CD4-positive, CD25-positive, alpha-beta regulatory T cell (primary cell): ENCODE measurements around the gene PRSS8. TPM values are rescaled to one million over a fixed set of nuclear protein-coding genes. Genes with fewer than 3 reads are reported as not detected.
A peak's percentile ranks its signal among the peaks of the same experiment; 100 is the strongest.
"Not testable (repeated sequence)": the region's sequence is repeated elsewhere in the genome, so short reads cannot be mapped to it uniquely, and the experiment has no call there.

Source experiments
- ATAC-seq, 2 donors: fragments of 150-1000 bp; cut with Tn5 transposase; one replicate each; pipeline ENCODE4 v1.10.0; 2021; ENCODE audit warnings: low read depth in 2 of 2, moderate number of reproducible peaks in 2 of 2, moderate library complexity in 1 of 2
- DNase-seq, 3 donors: peaks; one replicate each; pipeline versions ENCODE4 v3.0.0 to v3.0.0-alpha.2; 2012 to 2022; ENCODE audit warnings: mixed read lengths in 1 of 3
- H3K27ac ChIP-seq: one replicate; pipeline ENCODE4 v1.7.0; 2013; ENCODE audit warnings: mild to moderate bottlenecking, low read length; ENCODE audit not compliant: insufficient read depth, poor library complexity, severe bottlenecking
- H3K27me3 ChIP-seq: one replicate; pipeline ENCODE4 v1.7.0; 2013; ENCODE audit warnings: low read length; ENCODE audit not compliant: control insufficient read depth, insufficient read depth
- H3K36me3 ChIP-seq: one replicate; pipeline ENCODE4 v1.7.0; 2013; ENCODE audit warnings: mild to moderate bottlenecking, low read length, moderate library complexity; ENCODE audit not compliant: control insufficient read depth, insufficient read depth
- H3K4me1 ChIP-seq: 2 replicates; pipeline ENCODE4 v1.7.0; 2013; ENCODE audit warnings: mild to moderate bottlenecking, low read length; ENCODE audit not compliant: insufficient read depth, control insufficient read depth, poor library complexity, severe bottlenecking
- H3K4me3 ChIP-seq: one replicate; pipeline ENCODE4 v1.7.0; 2013; ENCODE audit warnings: low read depth, mild to moderate bottlenecking, low read length, moderate library complexity
- H3K9me3 ChIP-seq, 2 experiments: 1 replicate in 1 of 2; 2 replicates in 1 of 2; pipeline ENCODE4 v1.7.0; 2013; ENCODE audit warnings: low read length in 2 of 2, mild to moderate bottlenecking in 1 of 2, moderate library complexity in 1 of 2; ENCODE audit not compliant: control insufficient read depth in 2 of 2
- H3K27ac Mint-ChIP-seq, 3 donors: one replicate each; pipeline ENCODE4 v1.8.0; 2020 to 2022; ENCODE audit warnings: mild to moderate bottlenecking in 3 of 3, mixed read lengths in 3 of 3, moderate library complexity in 2 of 3
- H3K27me3 Mint-ChIP-seq: one replicate; pipeline ENCODE4 v1.8.0; 2022; ENCODE audit warnings: mild to moderate bottlenecking, mixed read lengths
- H3K36me3 Mint-ChIP-seq: one replicate; pipeline ENCODE4 v1.8.0; 2020; ENCODE audit warnings: mixed read lengths
- H3K4me1 Mint-ChIP-seq, 4 donors: one replicate each; pipeline ENCODE4 v1.8.0; 2020 to 2022; ENCODE audit warnings: mixed read lengths in 4 of 4, mild to moderate bottlenecking in 1 of 4
- H3K4me3 Mint-ChIP-seq, 4 donors: one replicate each; pipeline ENCODE4 v1.8.0; 2020 to 2022; ENCODE audit warnings: mild to moderate bottlenecking in 4 of 4, mixed read lengths in 4 of 4, moderate library complexity in 3 of 4
- H3K9me3 Mint-ChIP-seq, 7 donors: one replicate each; pipeline ENCODE4 v1.8.0; 2020 to 2022; ENCODE audit warnings: mixed read lengths in 7 of 7, mild to moderate bottlenecking in 3 of 7, moderate library complexity in 2 of 7
- polyA plus RNA-seq, 4 donors: library from polyadenylated mRNA; unstranded; fragments of 300-500 nt; fragmentation: Illumina TruSeq; gene quantifications; one replicate each; pipeline ENCODE4 v1.2.3, GENCODE V29; 2021
- total RNA-seq: library from RNA; stranded (reverse); gene quantifications from one replicate; pipeline ENCODE4 v1.2.3, GENCODE V29; 2022

The PRSS8 gene
- total and polyA plus RNA-seq, 5 donors from 2014 or later = not detected

- H3K27me3 Mint-ChIP-seq = peaks cover 16% of the 10 kb centered on the region
- Histone ChIP-seq H3K4me3 (no peak within 1 kb of the TSS), H3K36me3 (no peaks in the 10 kb centered on the region), H3K27me3 (no peaks in the 10 kb centered on the region), H3K9me3 (no peaks in the 10 kb centered on the region), H3K27ac (no peak within 1 kb of the TSS), H3K4me1 (no peaks in the 10 kb centered on the region)
- H3K27ac Mint-ChIP-seq = no peak within 1 kb of the TSS
- H3K4me1 Mint-ChIP-seq = peaks cover 0 to 3% (median 0%) of the 10 kb centered on the region in 4 donors
- DNase-seq (no peak), ATAC-seq (no peak)
- no peaks in the 10 kb centered on the region for H3K36me3 Mint-ChIP-seq
- H3K9me3 Mint-ChIP-seq = no peaks in the 10 kb centered on the region
- no peak within 1 kb of the TSS for H3K4me3 Mint-ChIP-seq
These were observed 14.7 kb upstream of the PRSS8 start, which contains the start of gene PRSS36 for GRCh38 chr16:31149894-31150890. PRSS36 (minus strand) TSS chr16:31150066; CDS start chr16:31150035, 31 bp downstream.

GRCh38 chr16:31149332-31149731 lies 13.8 kb upstream of the PRSS8 start:
- DNase-seq (no peak), ATAC-seq (no peak)
- Mint-ChIP-seq H3K27me3 (peaks cover 10% of the 10 kb centered on the region), H3K36me3 (no peaks in the 10 kb centered on the region), H3K4me1 (peaks cover 0 to 3% (median 0%) of the 10 kb centered on the region in 4 donors), H3K4me3 (no peak overlapping the region), H3K27ac (no peak overlapping the region), H3K9me3 (no peaks in the 10 kb centered on the region)
- Histone ChIP-seq H3K27ac (no peak overlapping the region), H3K27me3 (no peaks in the 10 kb centered on the region), H3K4me1 (no peaks in the 10 kb centered on the region), H3K9me3 (no peaks in the 10 kb centered on the region), H3K36me3 (no peaks in the 10 kb centered on the region), H3K4me3 (no peak overlapping the region)

- H3K27ac Mint-ChIP-seq = no peak overlapping the region
- Histone ChIP-seq H3K27ac (no peak overlapping the region), H3K4me3 (no peak overlapping the region), H3K4me1 (no peaks in the 10 kb centered on the region), H3K9me3 (no peaks in the 10 kb centered on the region), H3K36me3 (no peaks in the 10 kb centered on the region), H3K27me3 (no peaks in the 10 kb centered on the region)
- peaks cover 0 to 7% (median under 1%) of the 10 kb centered on the region in 4 donors for H3K4me1 Mint-ChIP-seq
- H3K27me3 Mint-ChIP-seq = peaks cover 12% of the 10 kb centered on the region
- DNase-seq = no peak
- no peak overlapping the region for H3K4me3 Mint-ChIP-seq
- ATAC-seq = no peak
- H3K9me3 Mint-ChIP-seq = no peaks in the 10 kb centered on the region
- H3K36me3 Mint-ChIP-seq = no peaks in the 10 kb centered on the region
These were observed 13.4 kb upstream of the PRSS8 start for GRCh38 chr16:31148896-31149295.

GRCh38 chr16:31148281-31148728 lies 12.8 kb upstream of the PRSS8 start:
- Mint-ChIP-seq H3K27me3 (peaks cover 16% of the 10 kb centered on the region), H3K27ac (peak overlapping the region in 1 of 3 donors; percentile 9), H3K36me3 (no peaks in the 10 kb centered on the region), H3K9me3 (no peaks in the 10 kb centered on the region), H3K4me1 (peaks cover 0 to 13% (median under 1%) of the 10 kb centered on the region in 4 donors), H3K4me3 (no peak overlapping the region)
- Histone ChIP-seq H3K4me3 (no peak overlapping the region), H3K4me1 (peaks cover 2% of the 10 kb centered on the region), H3K36me3 (no peaks in the 10 kb centered on the region), H3K27me3 (no peaks in the 10 kb centered on the region), H3K9me3 (no peaks in the 10 kb centered on the region), H3K27ac (no peak overlapping the region)
- no peak for DNase-seq
- no peak for ATAC-seq

GRCh38 chr16:31147574-31147973 lies 12.0 kb upstream of the PRSS8 start:
- Mint-ChIP-seq H3K27ac (no peak overlapping the region), H3K36me3 (no peaks in the 10 kb centered on the region), H3K4me3 (peak overlapping the region in 1 of 4 donors; percentile 6), H3K27me3 (peaks cover 16% of the 10 kb centered on the region), H3K9me3 (no peaks in the 10 kb centered on the region), H3K4me1 (peaks cover 0 to 13% (median under 1%) of the 10 kb centered on the region in 4 donors)
- H3K4me3 ChIP-seq = no peak overlapping the region
- no peaks in the 10 kb centered on the region for H3K27me3 ChIP-seq
- no peak overlapping the region for H3K27ac ChIP-seq
- no peaks in the 10 kb centered on the region for H3K9me3 ChIP-seq
- DNase-seq = no peak
- H3K4me1 ChIP-seq = peaks cover 10% of the 10 kb centered on the region
- H3K36me3 ChIP-seq = no peaks in the 10 kb centered on the region
- ATAC-seq = no peak

GRCh38 chr16:31145398-31145990 lies 10.0 kb upstream of the PRSS8 start:
- Histone ChIP-seq H3K27ac (no peak overlapping the region), H3K4me3 (no peak overlapping the region), H3K9me3 (no peaks in the 10 kb centered on the region), H3K4me1 (peaks cover 19% of the 10 kb centered on the region), H3K36me3 (no peaks in the 10 kb centered on the region), H3K27me3 (no peaks in the 10 kb centered on the region)
- ATAC-seq (no peak), DNase-seq (peak in 1 of 3 donors; percentile 26)
- H3K9me3 Mint-ChIP-seq = no peaks in the 10 kb centered on the region
- peaks cover 10% of the 10 kb centered on the region for H3K27me3 Mint-ChIP-seq
- peaks cover 4 to 20% (median 6%) of the 10 kb centered on the region in 4 donors for H3K4me1 Mint-ChIP-seq
- H3K27ac Mint-ChIP-seq = no peak overlapping the region
- H3K4me3 Mint-ChIP-seq = no peak overlapping the region
- no peaks in the 10 kb centered on the region for H3K36me3 Mint-ChIP-seq

- H3K4me3 ChIP-seq, H3K9me3 Mint-ChIP-seq, DNase-seq, H3K27me3 ChIP-seq, ATAC-seq, H3K27ac ChIP-seq, H3K36me3 Mint-ChIP-seq, H3K9me3 ChIP-seq, H3K36me3 ChIP-seq: not testable (repeated sequence)
- H3K4me1 ChIP-seq = peaks cover 19% of the 10 kb centered on the region
- Mint-ChIP-seq H3K27ac (peak overlapping the region in 2 of 3 donors; percentile 47 to 60), H3K4me1 (peaks cover 4 to 20% (median 6%) of the 10 kb centered on the region in 4 donors), H3K4me3 (peak overlapping the region in 3 of 4 donors; percentile 69 to 84 (median 80)), H3K27me3 (peaks cover 10% of the 10 kb centered on the region)
These were observed 8.9 kb upstream of the PRSS8 start for GRCh38 chr16:31144418-31144817.
